DMS114 treated with DMSO at 0.1 percent for 48 hours (cell line): ENCODE measurements around the gene FN1.
"Not testable (repeated sequence)": the region's sequence is repeated elsewhere in the genome, so short reads cannot be mapped to it uniquely, and the experiment has no call there.

Experiments
- DNase-seq: peaks from one replicate; lab custom pipeline; 2025; ENCODE audit not compliant: unreplicated experiment; lab: John Stamatoyannopoulos, UW

The FN1 gene

DNA sequence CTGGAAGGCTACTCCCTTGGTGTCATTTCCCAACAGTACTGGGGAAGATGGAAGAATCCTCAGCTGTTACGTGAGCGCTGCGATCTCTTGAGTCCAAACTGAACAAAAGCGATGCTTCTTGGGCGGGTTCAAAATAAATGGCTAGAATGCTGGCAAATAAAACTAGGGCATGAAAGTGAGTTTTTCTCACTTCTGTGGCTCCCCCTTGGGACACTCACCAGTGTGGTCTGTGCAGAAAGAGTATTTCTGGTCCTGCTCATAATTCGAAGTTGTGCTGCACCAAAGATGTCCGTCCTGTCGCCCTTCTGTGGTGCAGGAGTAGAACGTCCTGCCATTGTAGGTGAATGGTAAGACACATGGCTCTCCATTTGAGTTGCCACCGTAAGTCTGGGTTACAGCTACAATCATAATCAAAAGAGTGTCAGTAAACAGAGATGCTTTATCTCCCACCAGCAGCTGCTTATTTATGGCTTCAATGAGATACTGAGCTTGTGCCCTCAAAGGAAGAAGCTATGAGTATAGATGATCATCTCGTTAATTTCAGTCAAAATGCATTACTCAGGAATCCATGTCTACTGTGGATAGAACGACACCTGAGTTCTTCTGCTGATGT lies 11.8 kb downstream of the FN1 start:
- DNase-seq = no peak

DNA sequence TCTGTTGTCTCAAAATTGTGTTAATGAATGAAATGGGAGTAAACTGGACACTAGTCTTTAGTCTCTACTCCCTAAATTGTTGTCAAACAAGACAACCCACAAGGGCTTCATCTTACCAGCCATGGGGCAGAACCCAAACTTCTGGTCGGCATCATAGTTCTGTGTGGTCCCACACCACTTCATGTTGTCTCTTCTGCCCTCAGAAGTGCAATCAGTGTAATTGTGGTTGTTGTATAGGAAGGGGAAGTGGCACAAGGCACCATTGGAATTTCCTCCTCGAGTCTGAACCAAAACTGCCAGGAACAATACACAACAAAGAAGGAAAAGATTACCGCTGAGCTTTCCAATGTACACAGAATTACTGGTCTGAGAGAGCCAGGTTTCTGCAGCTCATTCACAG lies 12.6 kb downstream of the FN1 start:
- no peak for DNase-seq

DNA sequence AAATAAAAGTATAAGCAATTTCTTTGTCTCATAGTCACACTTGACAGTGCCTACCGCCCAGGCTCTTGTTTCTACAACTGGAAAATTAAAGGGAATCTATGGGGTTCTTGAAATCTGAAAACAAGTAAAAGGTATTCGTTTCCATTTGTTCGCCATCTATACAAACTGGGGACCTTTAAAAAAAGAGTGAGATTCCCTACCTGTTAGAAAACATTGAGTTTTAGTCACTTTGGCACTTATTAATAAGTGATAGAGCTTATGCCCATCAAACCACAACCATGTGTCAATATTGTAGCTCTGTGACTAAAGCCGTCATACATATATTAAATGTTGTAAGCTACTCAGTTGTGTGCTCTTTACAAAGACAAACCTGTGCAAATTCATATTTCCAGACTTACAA lies 13.2 kb downstream of the FN1 start:
- DNase-seq = no peak

DNA sequence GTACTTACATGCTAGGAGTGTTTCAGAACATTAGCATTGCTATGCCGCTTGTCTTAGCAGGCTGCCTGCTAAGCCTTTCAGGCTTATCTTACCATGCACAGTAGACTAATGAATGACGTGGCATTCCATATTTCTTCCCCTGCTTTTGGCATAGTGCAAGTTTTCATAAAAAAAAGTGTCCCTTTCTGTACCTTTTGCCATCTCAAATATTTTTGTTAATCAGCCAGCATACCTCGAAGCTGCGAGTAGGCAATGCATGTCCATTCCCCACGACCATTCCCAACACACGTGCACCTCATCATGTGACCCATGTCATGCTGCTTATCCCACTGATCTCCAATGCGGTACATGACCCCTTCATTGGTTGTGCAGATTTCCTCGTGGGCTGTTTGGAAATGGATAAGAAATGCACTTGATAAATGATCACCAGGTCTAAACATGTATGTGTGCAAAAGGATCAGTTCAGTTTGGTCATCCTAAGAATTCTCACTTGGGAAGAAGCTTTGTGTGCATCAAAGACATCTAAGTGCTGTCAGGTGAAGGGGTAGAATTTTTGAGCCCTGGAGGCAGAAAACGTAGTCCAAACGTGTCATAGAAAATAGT lies 13.9 kb downstream of the FN1 start:
- DNase-seq = no peak

DNA sequence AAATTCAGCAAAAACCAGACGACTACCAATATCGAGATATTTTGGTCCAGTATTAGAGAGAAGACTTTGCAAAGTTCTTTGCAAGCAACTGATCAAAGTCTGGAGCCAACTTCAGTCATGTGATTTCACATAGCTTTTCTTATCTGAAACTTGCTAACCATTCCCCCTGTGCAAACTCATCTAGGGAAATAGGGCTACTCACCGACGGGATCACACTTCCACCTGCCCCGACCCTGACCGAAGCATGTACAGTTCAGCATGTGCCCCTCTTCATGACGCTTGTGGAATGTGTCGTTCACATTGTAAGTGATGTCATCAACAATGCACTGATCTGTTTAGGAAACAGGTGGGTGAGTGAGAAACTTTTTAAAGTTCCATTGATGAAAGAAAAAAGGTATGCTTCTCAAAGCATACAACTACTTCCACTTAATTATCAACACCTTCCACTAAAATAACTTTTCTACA lies 15.4 kb downstream of the FN1 start:
- no peak for DNase-seq

DNA sequence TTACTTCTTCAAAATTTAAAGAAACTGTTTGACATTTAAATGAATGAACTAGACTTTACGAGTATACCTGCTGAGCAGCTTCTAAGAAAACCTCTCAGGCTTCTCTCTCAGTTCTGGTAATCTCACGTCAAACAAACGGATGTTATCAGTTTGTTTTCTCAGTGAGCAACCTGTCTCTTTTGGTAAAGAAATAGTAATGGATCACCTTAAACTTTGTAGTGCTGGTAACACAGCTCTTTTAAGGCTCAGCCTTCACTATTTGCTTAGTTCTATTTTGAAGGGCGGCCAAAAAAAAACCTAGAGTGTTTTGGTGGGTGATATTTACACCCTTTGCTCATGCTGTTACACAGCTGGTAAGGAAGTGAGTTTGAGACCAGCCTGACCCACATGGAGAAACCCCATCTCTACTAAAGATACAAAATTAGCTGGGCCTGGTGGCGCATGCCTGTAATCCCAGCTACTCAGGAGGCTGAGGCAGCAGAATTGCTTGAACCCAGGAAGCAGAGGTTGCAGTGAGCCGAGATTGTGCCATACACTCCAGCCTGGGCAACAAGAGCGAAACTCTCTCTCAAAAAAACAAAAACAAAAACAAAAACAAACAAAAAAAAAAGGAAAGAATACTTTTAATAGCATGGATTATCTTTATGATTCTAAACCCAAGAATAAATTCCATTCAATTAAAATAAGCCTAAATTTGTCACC lies 15.9 kb downstream of the FN1 start:
- no peak for DNase-seq

DNA sequence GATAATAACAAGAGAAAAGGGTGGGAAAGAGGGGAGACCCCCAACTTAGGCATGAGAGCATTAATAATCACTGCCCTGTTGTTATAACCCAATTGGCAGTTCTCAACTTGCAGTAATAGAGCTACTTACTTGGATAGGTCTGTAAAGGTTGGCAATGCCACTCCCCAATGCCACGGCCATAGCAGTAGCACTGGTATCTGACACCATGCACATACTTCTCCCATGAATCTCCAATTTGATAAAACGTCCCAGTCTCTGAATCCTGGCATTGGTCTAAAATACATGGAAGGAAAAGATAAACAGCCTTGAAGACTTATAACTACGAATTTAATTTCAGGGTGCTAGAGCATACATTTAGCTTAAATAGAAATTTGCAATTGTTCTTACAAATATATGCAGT lies 16.8 kb downstream of the FN1 start:
- no peak for DNase-seq

DNA sequence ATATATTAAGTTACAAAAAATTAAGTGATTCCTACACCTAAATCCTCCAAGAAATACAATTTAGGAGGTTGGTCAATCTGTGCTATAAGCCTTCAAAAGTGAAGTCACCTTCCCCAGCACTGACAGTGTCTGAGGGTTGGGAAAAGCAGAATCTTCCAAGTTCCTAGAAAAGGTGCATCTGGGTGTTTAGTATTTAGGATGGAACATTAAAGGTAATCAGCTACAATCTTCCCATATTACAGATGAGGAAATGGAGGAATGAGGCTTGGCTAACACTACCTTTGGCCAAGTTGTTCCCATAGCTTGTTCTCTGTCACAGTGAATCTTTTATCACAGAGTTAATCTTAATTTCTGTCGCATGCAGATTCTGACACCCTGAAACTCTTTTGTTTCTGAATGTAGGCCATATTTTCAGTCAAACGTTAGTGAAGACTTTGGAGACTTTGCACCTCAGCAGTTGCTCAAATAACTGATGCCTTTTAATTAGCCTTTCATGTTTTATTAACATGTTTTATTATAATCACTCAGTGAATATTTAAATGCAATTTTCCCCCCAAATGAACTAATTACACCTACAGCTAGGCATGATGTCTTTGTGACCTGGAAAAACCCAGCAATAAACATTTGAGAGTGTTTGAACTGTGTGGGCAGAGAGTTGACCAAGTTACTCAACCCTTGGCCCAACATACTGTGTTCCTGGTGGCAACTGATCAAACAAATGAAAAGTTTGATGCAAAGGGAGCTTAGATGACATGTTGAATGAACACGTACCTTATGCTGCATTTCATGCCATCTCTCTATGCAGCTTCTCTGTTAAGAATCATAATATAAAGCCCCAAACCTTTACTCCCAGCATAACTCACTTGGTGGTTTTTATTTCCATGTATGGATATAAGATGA lies 17.6 kb downstream of the FN1 start:
- no peak for DNase-seq

DNA sequence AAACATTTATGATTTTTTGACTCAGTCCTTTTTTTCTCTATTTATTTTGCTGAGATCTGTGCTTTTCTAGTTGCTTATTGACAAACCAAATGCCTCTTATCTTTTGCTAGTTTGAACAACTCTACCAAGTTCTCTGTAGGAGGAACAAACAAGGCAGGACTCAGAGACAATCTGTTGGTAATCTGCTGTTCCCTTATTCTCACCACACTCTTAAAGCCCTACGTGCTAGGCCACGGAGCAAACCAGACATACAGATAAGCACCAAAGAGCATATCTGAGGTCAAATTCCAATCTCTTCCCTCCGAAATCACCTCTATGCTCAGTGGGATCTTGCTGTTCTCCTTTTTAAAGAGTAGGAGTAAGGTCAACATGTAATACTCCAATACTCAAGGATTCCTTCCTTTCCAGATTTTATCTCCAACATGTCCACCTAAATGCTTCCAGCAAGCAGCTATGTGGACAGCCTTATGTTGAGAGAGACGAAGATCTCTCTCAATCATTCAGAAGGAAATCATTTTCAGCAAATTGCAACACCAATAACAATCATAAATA lies 18.4 kb downstream of the FN1 start:
- DNase-seq = no peak

DNA sequence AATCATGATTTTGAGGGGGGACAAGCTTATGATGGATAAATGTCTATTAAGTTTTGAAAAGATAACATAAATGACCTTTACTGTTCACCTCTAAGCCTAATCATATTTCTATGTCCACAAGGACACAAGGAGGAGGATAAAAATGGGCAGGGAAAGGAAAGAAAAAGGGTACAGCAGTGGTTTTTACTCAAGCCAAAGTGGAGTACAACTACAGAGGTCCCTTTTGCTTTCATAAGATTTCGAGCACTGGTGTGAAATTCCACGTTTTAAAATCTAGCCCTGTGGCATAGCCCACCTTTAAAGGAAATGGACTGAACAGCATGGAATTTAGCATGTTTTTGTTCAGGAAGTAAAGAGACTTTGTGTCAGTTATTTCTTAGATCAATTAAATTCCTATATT lies 19.2 kb downstream of the FN1 start:
- no peak for DNase-seq

DNA sequence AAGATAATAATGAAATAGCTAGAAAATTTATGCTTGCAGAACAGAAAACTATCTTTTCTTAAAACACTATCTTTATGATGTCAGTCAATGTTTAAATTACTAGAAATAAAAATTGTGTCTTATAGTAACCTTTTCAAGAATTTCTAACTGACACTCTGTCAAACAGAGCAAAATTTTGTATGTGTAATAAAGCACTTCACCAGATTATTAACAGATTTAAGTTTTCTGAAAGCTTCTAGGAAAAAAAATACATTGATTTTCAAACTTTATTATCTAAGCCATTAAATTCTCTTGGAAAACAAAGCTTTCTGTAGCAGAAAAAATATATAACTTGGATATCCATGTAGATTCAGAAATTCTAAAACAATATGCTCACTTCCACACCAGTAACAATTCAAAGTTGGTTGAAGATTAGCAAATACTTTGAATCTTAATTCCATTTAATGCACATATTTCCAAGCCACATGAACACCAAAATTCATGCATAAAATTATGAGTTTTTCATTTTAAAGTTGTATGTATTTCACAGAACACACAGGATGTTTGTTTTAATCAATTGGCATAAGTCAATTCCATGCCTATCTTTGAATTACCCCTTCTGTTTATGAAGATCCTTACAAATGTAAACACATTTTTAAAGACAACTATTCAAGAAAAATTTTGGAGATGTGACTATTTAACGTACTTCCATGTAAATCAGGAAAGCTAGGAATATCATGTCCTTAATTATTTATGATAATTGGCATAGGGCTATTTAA lies 19.9 kb downstream of the FN1 start:
- no peak for DNase-seq

DNA sequence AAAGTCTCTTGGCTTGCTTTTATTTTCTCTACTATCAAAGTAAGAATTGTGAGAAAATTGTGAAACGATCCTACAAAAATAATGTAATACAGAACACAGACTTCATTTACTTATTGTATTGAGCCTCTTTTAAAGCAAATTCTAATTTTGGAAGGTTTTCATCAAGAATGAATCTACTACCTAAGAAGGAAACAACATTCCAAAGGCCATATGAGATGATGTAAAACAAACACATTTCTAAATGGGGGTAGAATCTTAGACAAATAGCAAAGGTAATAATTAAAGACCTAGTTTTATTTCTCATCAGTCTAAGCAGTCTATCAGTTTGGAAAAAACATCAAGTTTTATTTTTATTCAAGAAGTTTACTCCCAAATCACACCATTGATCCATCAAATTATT lies 20.6 kb downstream of the FN1 start:
- no peak for DNase-seq

DNA sequence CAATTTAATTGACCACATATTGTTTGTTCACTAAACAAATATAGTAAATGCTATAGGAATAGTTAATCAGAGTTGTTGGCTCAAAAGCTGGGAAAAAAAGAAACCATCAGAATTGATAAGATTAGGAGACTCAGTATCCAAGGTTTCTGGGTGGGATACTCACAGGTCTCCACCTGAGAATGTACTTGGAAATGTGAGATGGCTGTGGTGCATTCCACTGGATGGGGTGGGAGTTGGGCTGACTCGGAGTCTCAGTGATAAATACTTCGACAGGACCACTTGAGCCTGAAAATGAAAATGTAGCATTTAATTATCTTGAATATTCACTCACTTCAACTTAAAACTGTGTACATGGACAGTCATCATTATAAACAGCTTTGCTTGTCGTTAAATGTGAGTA lies 21.2 kb downstream of the FN1 start:
- no peak for DNase-seq

DNA sequence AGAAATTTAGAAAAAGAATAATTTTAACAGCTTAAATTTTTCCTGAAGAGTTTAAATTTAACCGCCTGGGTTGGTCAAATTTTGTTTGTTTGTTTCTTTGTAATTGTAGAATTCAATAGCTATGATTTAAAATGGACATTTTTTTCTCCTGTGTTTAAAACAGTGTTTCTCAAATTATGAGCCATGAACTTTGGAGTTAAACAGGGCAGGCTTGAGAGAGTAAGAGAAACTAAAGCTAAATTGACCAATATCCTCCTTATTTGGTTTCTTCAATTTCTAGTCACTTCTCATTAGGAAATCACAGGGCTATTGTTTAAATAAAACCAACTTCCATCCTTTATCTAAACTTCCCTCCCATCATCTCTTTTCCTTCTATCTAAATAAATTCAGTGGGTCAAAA lies 21.9 kb downstream of the FN1 start:
- DNase-seq = no peak

DNA sequence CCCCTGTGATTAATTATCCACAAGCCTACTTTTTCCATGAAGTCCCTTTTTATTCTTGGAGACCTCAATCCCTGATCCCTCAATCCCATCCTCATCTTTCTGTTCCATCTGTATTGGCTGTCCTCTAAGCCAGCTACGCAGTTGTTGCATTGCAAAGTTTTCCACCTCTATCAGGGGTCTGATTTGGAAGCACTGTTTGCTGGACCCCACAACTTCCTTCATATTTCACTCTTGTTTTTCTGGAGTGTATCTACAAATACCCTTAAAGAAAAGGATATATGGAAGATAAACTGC lies 22.4 kb downstream of the FN1 start:
- DNase-seq = no peak

DNA sequence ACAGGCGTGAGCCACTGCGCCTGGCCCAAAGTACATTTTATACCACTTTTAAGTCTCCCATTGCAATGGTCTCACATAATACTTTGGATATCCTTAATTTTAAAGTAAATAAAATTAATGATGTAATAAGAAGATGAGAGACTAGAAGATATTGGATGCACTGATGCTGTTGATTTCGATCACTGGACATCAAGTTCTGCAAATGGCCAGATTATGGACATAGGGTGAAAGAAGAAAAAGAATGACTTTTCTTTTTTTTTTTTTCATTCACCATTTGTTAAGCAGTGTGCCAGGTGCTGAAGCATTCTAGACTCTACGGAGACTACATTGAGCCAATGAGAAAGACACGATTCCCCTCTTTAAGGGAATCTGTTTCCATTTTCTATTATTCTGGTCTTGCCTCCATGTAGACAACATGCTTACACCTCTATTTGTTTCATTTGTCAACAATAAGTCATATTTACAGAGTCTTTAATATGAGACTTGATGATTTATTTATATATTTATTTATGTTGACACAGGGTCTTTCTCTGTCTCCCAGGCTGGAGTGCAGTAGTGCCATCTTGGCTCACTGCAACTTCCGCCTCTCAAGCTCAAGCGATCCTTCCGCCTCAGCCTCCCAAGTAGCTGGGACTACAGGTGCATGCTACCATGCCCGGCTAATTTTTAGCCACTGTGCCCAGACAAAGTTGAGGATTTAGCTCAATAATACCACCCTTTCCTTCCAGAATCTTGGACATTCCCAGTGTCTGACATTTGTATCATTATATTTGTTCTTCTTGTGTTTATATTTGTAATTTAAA lies 23.7 kb downstream of the FN1 start:
- no peak for DNase-seq

DNA sequence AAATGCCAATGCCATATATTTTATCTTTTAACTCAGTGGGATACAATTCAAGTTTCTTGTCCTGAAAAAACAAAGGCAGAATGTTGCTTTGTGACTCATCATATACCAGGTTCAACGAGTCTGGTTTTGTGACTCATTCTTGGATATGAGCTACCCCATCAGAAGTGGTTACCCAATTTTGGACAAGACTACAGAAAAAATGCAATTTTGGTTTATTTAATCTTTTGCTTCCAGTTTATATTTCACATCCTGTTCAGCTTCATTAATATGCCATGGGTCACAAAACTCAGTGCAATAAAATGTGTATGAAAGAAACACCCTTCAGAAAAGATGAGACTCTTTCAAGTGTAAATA lies 25.0 kb downstream of the FN1 start:
- DNase-seq = no peak

DNA sequence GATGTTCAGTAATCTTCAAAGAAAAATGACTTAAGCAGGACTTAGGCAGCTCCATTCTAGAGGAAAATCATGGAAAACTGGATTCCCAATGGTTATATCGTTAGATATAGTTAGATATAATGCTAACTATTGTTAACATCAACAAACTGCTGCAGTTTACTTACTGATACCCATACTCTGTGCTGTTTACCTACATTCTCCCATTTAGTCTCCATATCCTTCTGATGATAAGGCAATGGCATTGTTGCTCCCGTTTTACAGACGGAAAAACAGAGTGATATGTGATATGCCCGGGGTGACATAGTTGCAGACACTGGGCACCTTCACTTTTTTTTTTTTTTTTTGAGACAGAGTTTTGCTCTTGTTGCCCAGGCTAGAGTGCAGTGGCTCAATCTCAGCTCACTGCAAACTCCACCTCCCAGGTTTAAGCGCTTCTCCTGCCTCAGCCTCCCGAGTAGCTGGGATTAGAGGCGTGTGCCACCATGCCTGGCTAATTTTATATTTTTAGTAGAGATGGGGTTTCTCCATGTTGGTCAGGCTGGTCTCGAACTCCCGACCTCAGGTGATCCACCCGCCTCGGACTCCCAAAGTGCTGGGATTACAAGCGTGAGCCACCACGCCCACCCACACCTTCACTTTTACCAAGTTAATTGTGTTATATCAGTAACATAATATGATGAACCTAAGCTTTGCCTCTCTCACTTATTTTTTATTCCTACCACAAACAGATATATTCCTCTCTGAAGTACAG lies 25.5 kb downstream of the FN1 start:
- not testable (repeated sequence) for DNase-seq

DNA sequence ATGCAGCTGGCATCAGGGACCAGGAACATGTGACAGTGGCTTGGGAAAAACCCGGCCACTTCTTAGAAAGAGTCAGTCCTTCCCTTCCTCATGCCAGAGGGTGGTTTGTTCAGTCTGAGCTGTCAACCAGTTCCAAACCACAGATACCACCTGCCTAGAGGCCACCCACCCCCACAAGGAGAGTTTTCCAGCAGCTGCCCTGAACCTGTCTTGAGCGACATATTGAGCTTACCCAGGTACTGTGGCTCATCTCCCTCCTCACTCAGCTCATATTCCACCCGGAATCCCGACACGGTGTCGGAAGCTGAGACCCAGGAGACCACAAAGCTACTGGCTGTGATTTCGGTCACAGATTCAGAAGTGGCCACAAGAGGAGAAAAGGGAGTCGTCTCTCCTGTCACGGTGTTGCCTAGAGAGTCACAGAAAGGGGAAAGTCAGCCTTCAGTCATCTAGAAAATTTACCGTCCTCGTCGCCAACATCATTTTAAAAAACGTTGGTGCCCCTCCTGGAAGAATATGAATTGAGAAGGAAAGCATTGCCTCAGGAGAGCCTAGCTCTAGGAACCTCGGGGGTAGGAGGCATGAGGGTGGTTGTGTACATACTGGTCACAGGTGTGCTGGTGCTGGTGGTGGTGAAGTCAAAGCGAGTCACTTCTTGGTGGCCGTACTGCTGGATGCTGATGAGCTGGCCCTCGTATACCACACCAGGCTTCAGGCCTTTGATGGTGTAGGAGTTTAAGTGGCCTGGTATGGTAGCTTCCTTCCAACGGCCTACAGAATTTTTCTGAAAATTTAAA lies 26.3 kb downstream of the FN1 start:
- DNase-seq = no peak
